Measurements from ENCODE around the gene BAIAP3. TPM values are rescaled to one million over a fixed set of nuclear protein-coding genes. Genes with fewer than 3 reads are reported as not detected.
A peak's percentile ranks its signal among the peaks of the same experiment; 100 is the strongest.

Gene BAIAP3
- total RNA-seq, 2 experiments from 2014 or later: 27.4 to 31.2 TPM

- peak; percentile 62 for ATAC-seq (ENCODE audit: low read depth)
- POLR2A ChIA-PET: interaction anchor here (0.5 to 1.6 kb wide), 10 partner anchors 22 to 922 kb away, joined by 3 to 13 read pairs (median 5); partner anchors contain the start of genes BAIAP3, CRAMP1, IFT140 and MAPK8IP3
- Mint-ChIP-seq H3K4me1 (peaks cover 33% of the 10 kb centered on the region), H3K9me3 (no peaks in the 10 kb centered on the region), H3K36me3 (peaks cover 11% of the 10 kb centered on the region), H3K4me3 (peak within 1 kb of the TSS; percentile 100), H3K27me3 (no peaks in the 10 kb centered on the region), H3K27ac (peak within 1 kb of the TSS; percentile 99)
- peak; percentile 99 for DNase-seq
These were observed 24.2 kb upstream of the BAIAP3 start, which contains the start of gene UBE2I for GRCh38 chr16:1308977-1309885. UBE2I (plus strand) TSS chr16:1309636; CDS start chr16:1314031, 4,395 bp downstream.

GRCh38 chr16:1309888-1310831, 23.3 kb upstream of the BAIAP3 start:
- no peaks in the 10 kb centered on the region for H3K9me3 Mint-ChIP-seq
- peak; percentile 77 for DNase-seq
- peak overlapping the region; percentile 98 for H3K27ac Mint-ChIP-seq
- peaks cover 11% of the 10 kb centered on the region for H3K36me3 Mint-ChIP-seq
- H3K4me3 Mint-ChIP-seq: peak overlapping the region; percentile 100
- H3K4me1 Mint-ChIP-seq: peaks cover 28% of the 10 kb centered on the region
- no peaks in the 10 kb centered on the region for H3K27me3 Mint-ChIP-seq
- peak; percentile 43 for ATAC-seq (ENCODE audit: low read depth)
- POLR2A ChIA-PET: interaction anchor here (0.8 to 1.6 kb wide), 7 partner anchors 21 to 655 kb away, joined by 3 to 13 read pairs (median 5); partner anchors contain the start of genes CRAMP1, IFT140, MAPK8IP3 and RPS2

GRCh38 chr16:1310832-1311200, 22.6 kb upstream of the BAIAP3 start:
- Mint-ChIP-seq H3K9me3 (no peaks in the 10 kb centered on the region), H3K27ac (peak overlapping the region; percentile 98), H3K27me3 (no peaks in the 10 kb centered on the region), H3K4me1 (peaks cover 27% of the 10 kb centered on the region), H3K4me3 (peak overlapping the region; percentile 100), H3K36me3 (peaks cover 13% of the 10 kb centered on the region)
- DNase-seq (peak; percentile 62), ATAC-seq (ENCODE audit: low read depth) (peak; percentile 7)
- POLR2A ChIA-PET: no interaction called here

DNA sequence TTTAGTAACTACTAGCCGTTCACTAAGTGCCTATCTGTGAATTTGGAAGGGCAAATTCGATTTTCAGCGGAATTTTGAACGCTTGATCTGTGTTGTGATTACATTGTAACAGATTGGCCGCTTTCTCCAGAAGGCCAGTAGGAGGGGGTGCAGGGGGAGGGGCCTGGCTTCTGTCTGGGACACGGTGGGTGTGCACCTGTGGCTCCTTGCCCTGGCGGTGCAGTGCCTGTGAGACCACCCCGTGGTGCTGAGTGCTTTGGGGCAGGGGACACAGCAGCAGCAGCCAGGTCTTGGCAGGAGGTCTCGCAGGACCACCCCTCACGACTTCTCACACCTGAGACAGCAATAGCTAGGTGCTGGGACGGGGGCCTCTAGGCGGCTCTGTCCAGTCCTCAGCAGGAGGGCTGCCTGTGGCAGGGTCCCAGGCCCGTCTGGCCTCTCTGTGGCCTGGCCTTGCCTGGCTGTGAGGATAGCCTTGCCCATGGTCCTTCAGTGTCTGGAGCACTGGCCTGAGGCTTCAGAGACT, 22.2 kb upstream of the BAIAP3 start:
- no peaks in the 10 kb centered on the region for H3K9me3 Mint-ChIP-seq
- peaks cover 13% of the 10 kb centered on the region for H3K36me3 Mint-ChIP-seq
- no peak for ATAC-seq (ENCODE audit: low read depth)
- H3K4me1 Mint-ChIP-seq: peaks cover 24% of the 10 kb centered on the region
- POLR2A ChIA-PET: no interaction called here
- no peak for DNase-seq
- peak overlapping the region; percentile 98 for H3K27ac Mint-ChIP-seq
- no peaks in the 10 kb centered on the region for H3K27me3 Mint-ChIP-seq
- H3K4me3 Mint-ChIP-seq: peak overlapping the region; percentile 100

GRCh38 chr16:1311738-1312466, 21.5 kb upstream of the BAIAP3 start:
- peak overlapping the region; percentile 100 for H3K4me3 Mint-ChIP-seq
- ATAC-seq (ENCODE audit: low read depth): no peak
- no peaks in the 10 kb centered on the region for H3K9me3 Mint-ChIP-seq
- POLR2A ChIA-PET: no interaction called here
- H3K36me3 Mint-ChIP-seq: peaks cover 13% of the 10 kb centered on the region
- H3K27ac Mint-ChIP-seq: no peak overlapping the region
- H3K4me1 Mint-ChIP-seq: peaks cover 21% of the 10 kb centered on the region
- no peaks in the 10 kb centered on the region for H3K27me3 Mint-ChIP-seq
- DNase-seq: no peak

DNA sequence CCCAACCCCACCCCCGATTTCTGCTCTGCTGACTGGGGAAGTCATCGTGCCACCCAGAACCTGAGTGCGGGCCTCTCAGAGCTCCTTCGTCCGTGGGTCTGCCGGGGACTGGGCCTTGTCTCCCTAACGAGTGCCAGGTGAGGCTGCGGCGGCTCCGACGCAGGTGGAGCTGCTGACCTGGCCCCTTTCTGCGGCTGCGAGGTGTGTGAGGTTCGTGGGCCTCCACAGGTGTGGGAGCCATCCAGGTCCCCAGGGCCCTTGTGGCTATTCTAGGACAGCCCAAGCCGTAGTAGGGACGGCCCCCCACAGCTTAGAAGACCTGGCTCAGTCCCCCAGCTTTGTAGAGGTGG, 21.0 kb upstream of the BAIAP3 start:
- no peak overlapping the region for H3K27ac Mint-ChIP-seq
- H3K36me3 Mint-ChIP-seq: peaks cover 13% of the 10 kb centered on the region
- no peak for DNase-seq
- POLR2A ChIA-PET: no interaction called here
- peaks cover 21% of the 10 kb centered on the region for H3K4me1 Mint-ChIP-seq
- H3K9me3 Mint-ChIP-seq: no peaks in the 10 kb centered on the region
- no peaks in the 10 kb centered on the region for H3K27me3 Mint-ChIP-seq
- H3K4me3 Mint-ChIP-seq: no peak overlapping the region
- no peak for ATAC-seq (ENCODE audit: low read depth)

- POLR2A ChIA-PET: no interaction called here
- Mint-ChIP-seq H3K27me3 (no peaks in the 10 kb centered on the region), H3K4me1 (peaks cover 20% of the 10 kb centered on the region), H3K27ac (no peak overlapping the region), H3K36me3 (peaks cover 18% of the 10 kb centered on the region), H3K4me3 (no peak overlapping the region), H3K9me3 (no peaks in the 10 kb centered on the region)
- ATAC-seq (ENCODE audit: low read depth) (no peak), DNase-seq (no peak)
These were observed 20.5 kb upstream of the BAIAP3 start for GRCh38 chr16:1312903-1313302.

GRCh38 chr16:1313721-1314369, 19.6 kb upstream of the BAIAP3 start:
- POLR2A ChIA-PET: no interaction called here
- no peak overlapping the region for H3K4me3 Mint-ChIP-seq
- H3K9me3 Mint-ChIP-seq: no peaks in the 10 kb centered on the region
- DNase-seq (no peak), ATAC-seq (ENCODE audit: low read depth) (no peak)
- no peak overlapping the region for H3K27ac Mint-ChIP-seq
- H3K36me3 Mint-ChIP-seq: peaks cover 22% of the 10 kb centered on the region
- H3K27me3 Mint-ChIP-seq: no peaks in the 10 kb centered on the region
- peaks cover 16% of the 10 kb centered on the region for H3K4me1 Mint-ChIP-seq

GRCh38 chr16:1314399-1315068, 18.9 kb upstream of the BAIAP3 start:
- Mint-ChIP-seq H3K9me3 (no peaks in the 10 kb centered on the region), H3K27ac (no peak overlapping the region), H3K4me1 (peaks cover 16% of the 10 kb centered on the region), H3K36me3 (peaks cover 24% of the 10 kb centered on the region), H3K27me3 (no peaks in the 10 kb centered on the region), H3K4me3 (no peak overlapping the region)
- ATAC-seq (ENCODE audit: low read depth) (no peak), DNase-seq (no peak)
- POLR2A ChIA-PET: no interaction called here

DNA sequence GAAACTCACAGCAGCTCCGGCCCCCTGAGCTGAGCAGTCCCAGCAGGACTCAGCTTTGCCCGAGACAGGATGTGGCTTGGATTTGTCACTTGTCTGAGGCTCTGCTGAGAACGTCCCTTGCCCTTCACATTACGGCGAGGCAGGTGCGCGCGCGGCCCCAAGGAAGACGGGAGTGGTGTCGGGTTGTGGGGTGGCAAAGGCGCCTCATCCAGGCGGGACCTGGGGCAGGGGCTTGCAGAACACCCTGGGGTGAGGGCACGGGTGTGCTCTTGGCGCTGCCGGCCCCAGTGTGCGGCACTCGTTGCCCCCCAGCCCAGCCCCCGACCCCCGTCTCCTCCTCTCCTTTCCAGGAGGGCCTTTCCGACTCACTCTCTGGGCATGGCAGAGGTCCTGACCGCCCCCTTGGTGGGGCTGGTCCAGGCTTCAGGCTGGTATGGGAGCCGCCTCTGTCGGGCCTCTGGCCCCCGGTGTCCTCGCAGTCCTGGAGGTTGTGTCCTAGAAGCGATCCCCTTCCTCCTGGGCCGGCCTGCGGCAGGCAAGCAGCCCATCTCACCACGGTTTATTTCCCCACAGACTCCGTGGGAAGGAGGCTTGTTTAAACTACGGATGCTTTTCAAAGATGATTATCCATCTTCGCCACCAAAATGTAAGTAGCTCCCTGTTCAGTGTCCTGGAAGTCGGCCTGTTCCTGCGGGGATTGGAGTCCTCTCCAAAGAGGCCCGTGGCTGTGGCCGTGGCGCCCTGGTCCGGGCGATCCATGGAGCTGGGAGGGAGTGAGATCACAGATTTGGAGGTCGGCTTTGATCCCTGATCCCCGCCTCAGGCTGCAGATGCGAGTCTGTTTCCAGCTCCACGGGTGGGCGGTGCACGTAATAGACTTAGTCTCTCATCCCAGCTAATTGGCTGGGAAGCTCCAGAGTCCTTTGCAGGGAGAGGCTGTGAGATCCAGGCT, 18.1 kb upstream of the BAIAP3 start:
- POLR2A ChIA-PET: interaction anchor here (1.3 kb wide), 1 partner anchor 17 kb away, joined by 4 read pairs; no protein-coding TSS in a partner anchor
- H3K4me3 Mint-ChIP-seq: no peak overlapping the region
- peaks cover 24% of the 10 kb centered on the region for H3K36me3 Mint-ChIP-seq
- ATAC-seq (ENCODE audit: low read depth) (no peak), DNase-seq (no peak)
- H3K27ac Mint-ChIP-seq: no peak overlapping the region
- H3K27me3 Mint-ChIP-seq: no peaks in the 10 kb centered on the region
- H3K9me3 Mint-ChIP-seq: no peaks in the 10 kb centered on the region
- peaks cover 13% of the 10 kb centered on the region for H3K4me1 Mint-ChIP-seq

GRCh38 chr16:1316033-1316405, 17.4 kb upstream of the BAIAP3 start:
- Mint-ChIP-seq H3K27ac (no peak overlapping the region), H3K36me3 (peaks cover 19% of the 10 kb centered on the region), H3K9me3 (no peaks in the 10 kb centered on the region), H3K4me1 (peaks cover 8% of the 10 kb centered on the region), H3K27me3 (no peaks in the 10 kb centered on the region), H3K4me3 (no peak overlapping the region)
- DNase-seq: no peak
- POLR2A ChIA-PET: interaction anchor here (1.3 to 1.5 kb wide), 2 partner anchors 17 to 27 kb away, joined by 4 to 7 read pairs; no protein-coding TSS in a partner anchor
- ATAC-seq (ENCODE audit: low read depth): no peak

Measured in activated naive CD8-positive, alpha-beta T cell treated with anti-CD3 and anti-CD28 coated beads, Interleukin-2, amount 10 ng/mL, durations not matched to agents 7 days and 5 days (primary cell).